CD4-positive, alpha-beta T cell treated with Interleukin-10 for 1 hour (primary cell): Measurements from ENCODE around the gene RRBP1.

ENCODE experiments used
- DNase-seq: peaks from one replicate; pipeline ENCODE4 v3.0.0-alpha.2; 2020

The RRBP1 gene

GRCh38 chr20:17617212-17617867 is 64.7 kb downstream of the RRBP1 start:
- DNase-seq: peak; percentile 61

GRCh38 chr20:17616480-17617211 is 65.4 kb downstream of the RRBP1 start:
- no peak for DNase-seq

DNA sequence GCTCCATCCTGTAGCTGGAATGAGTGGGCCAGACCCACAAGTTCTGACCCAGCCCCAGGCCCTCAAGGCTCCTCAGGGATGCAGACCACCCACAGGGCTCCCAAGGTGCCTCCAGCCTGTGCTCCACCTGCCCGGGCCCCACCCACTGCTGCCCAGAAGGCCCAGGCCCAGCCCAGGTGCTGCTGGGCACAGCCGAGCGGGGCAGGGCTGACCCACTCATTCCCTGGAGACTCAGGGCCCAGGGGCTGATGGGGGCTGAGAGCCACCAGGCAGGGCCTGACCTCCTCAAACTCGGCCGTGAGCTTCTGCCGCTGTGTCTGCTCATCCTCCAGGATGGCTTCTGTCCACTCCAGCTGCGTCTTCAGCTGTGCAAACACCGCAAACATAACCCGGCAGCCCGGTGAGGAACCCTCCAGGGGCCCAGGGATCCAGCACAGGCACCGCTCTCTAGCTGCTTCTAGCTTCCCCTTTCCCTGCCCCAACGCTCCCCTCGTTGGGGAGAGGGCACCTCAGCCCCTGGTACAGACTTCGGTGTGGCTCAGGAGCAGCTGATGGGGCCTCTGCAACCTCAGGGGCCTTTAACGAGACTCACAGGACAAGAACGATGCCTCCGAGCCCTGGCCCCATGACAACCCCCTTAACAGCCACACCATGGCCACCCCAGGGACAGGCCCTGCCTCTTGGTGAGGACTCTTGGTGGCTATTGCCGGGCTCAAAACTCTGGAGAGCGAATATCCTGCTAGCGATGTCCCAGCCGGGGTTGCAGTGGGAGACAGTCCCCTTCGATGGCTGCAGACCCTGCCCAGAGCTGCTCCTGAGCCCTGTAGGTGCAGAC is 66.2 kb downstream of the RRBP1 start:
- DNase-seq: no peak

- DNase-seq: no peak
Measured at GRCh38 chr20:17614812-17615644, 67.0 kb downstream of the RRBP1 start.

- DNase-seq: no peak
Measured at GRCh38 chr20:17614176-17614811, 67.7 kb downstream of the RRBP1 start.

- DNase-seq: no peak
Measured at GRCh38 chr20:17613328-17614175, 68.5 kb downstream of the RRBP1 start.

GRCh38 chr20:17612992-17613327 is 69.1 kb downstream of the RRBP1 start:
- DNase-seq: no peak

DNA sequence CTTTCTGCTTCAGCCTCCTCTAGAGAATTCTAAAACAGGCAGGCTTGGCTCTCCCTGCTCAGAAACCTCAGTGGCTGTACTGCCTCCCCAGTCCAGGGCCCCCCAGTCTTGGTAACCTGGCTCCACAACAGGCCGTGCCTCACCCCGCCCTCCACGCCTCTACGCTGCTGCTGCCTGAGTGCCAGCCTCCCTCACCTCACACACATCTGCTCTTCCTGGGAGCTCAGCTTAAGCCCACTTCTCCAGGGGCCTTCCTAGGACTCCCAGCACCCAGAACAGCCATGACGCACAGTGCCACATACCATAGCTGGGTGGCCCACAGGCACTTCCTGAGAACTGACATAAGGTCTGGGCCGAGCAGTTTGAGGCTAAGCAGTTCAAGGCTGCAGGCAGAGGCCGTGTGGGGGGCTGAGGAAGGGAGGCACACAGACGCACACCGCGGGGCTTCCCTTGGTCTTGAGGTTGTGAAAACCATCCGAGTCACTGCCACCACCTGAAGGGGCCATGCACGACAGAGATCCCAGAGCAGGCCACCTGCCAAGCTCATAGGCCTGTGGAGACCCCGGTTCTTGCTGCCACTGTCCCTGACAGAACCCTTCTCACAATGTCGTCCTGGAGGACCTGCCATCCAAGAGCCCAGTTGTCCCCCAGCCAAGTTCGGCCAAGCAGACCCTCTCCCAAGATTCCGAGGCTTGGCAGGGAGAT is 69.6 kb downstream of the RRBP1 start:
- peak; percentile 51 for DNase-seq

DNA sequence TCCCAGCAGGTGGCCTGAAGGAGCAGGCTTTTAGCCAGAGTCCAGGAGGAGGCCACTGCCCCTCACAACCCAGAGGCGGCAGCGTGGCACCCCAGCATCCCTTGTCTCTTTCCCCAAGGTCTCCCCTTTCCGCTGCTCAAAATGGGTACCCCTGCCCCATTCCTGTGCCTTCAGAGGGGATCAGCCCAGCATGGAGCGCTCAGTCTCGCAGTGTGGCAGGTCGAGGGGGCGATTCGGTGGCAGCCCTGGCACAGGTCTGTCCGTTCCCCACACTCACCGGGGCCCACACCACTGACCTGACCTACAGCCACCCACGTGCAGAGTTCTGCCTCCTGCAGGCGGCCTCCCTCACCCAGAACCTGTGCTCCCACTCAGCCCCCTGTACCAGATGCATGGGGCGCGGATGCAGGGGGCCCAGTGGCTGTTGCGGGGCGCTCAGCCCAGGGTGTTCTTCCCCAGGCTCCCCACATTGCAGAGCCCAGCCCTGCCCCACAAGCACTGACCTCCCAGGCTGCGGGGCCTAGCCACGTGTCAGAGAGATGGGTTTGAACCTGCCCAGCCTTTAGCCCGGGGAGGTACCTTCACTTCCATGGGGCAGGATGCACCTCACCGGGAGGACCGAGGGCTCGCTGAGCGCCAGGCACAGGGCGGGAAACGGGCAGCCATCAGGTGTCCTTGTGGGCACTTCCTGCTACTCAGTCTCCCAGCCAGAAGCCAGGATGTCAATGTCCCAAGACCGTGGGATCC is 70.3 kb downstream of the RRBP1 start:
- DNase-seq: no peak

DNA sequence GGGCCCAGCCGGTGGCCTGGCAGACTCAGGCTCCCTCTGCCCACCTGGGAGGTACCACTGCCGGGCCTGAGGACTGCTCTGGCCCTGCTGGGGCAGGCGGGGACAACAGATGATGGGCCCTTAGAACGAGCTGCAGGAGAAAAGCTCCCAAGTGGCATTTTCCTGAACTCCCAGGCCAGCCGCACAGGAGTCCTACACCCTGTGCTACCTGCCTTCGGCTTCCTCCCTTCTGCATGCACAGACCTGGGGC is 70.8 kb downstream of the RRBP1 start:
- DNase-seq: no peak

DNA sequence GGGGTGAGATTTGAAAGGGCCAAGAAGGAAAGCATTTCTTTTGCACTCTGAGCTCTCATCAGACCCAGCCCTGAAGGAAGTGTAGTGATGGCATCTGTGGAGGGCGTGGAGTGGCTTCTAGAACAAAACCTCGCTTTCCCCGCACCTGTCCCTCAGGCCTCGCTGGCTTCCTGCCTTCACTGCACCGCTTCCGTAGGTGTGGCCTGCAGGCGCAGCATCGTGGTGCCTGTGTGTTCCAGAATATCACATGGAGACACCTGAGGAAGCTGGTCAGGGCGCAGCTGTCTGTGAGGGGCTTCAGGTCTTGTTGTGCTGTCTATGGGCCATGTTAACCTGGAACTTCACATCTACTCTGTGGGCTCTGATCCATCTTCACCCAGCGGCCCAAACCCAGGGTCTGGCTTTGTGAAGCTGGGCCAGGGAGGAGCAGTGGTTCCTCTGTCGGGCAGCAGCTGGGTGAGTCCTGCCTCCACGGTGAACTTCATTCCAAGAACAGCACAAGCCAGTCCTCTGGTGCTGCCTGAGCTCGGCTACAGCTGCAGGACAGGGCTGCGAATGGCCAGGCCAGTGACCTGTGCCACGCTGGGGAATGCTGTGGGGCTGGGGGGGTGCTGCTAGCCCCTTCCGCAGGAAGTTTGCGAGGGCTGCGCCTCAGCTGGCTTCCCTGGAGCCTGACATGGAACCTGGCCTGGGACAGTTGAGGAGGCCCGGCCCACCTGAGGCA is 71.3 kb downstream of the RRBP1 start:
- peak; percentile 75 for DNase-seq

- DNase-seq: no peak
Measured at GRCh38 chr20:17609811-17610377, 72.1 kb downstream of the RRBP1 start.

GRCh38 chr20:17608701-17609497 is 73.1 kb downstream of the RRBP1 start:
- no peak for DNase-seq

GRCh38 chr20:17606001-17606400 is 76.0 kb downstream of the RRBP1 start:
- no peak for DNase-seq

- no peak for DNase-seq
Measured at GRCh38 chr20:17605131-17605660, 76.8 kb downstream of the RRBP1 start.

GRCh38 chr20:17602493-17602892 is 79.5 kb downstream of the RRBP1 start:
- no peak for DNase-seq

GRCh38 chr20:17601957-17602356 is 80.1 kb downstream of the RRBP1 start:
- no peak for DNase-seq

DNA sequence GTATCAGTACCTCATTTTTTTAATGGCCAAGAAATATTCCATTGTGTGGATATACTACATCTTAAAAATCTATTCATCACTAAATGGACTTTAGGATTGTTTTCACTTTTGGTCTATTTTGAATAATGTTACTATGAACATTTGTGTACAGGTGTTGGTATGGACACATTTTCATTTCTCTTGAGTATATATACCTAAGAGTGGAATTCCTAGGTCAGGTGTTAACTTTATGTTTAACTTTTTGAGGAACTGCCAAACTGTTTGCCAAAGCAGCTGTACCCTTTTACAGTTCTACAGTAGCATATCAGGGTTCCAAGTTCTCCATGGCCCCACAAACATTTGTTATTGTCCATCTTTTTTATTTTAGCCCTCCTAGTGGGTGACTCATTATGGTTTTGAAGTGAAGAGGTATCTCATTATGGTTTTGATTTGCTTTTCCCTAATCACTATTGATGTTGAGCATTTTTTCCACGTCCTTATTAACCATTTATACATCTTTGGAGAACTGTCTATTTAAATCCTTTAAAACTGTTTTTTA is 84.0 kb downstream of the RRBP1 start:
- DNase-seq: no peak
